Cerebellar cortex (tissue), 1 donor: ENCODE measurements around the gene VSX1.
A peak's percentile ranks its signal among the peaks of the same experiment; 100 is the strongest.

ENCODE experiments used
- DNase-seq: peaks from one replicate; pipeline ENCODE4 v3.0.0-alpha.2; 2015; ENCODE audit warnings: low spot score

VSX1 gene

DNA sequence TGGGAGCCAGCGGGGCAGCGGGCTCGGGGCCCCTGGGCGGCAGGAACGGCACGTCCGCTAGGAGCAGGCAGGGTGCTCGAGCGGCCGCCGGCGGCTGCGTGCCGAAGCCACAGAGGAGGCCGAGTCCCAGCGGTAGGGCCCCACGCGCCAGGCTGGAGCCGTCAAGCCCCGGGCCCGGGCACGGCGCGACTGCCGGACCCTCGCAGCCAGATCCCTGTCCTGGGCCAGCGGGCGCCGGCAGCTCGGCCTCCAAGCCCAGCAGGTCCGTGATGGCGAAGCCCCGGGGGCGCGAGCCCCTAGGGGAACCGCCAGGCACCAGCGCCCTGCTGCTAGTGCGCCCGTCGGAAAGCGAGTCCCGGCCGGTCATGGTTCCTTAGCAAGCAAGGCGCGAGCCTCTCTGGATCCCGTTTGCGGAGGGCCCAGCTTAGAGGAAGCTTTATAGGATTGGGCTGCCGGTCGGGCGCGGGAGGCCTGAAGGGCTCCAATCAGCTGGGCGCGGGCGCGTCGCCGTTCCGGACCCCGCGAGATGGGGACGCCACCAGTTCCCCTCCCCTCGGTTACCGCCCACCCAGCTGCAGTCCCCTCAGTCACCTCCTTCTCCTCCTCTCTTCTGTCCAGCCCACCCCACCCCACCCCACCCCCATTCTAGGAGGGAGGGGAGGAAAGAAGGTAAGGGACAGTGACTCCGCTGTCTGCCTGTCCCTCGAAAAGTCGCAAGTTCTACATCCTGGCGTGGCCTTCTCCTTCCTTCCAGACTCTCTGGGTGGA, at the start of gene VSX1:
VSX1 (minus strand) TSS at position 412 of the 768 bp plus-strand sequence; CDS start at position 367, 45 bp downstream.
- no peak for DNase-seq

DNA sequence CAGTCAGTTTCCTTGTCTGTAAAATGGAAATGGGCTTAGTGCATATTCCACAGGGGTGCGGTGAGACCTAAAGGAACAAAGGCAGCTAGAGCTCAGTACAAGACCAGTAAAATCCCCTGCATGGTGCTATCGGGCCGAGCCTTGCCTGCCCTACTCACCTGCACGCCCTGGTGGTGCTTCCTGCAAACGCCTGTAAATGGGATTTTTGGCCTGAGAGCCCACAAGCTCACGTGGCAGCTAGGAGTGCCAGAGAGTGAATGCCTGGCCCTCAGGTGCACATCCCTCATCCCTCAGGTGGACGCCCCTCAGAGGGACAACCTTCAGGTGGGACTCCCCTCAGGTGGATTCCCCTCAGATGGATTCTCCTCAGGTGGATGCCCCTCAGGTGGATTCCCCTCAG, 48.0 kb upstream of the VSX1 start:
- DNase-seq = no peak

DNA sequence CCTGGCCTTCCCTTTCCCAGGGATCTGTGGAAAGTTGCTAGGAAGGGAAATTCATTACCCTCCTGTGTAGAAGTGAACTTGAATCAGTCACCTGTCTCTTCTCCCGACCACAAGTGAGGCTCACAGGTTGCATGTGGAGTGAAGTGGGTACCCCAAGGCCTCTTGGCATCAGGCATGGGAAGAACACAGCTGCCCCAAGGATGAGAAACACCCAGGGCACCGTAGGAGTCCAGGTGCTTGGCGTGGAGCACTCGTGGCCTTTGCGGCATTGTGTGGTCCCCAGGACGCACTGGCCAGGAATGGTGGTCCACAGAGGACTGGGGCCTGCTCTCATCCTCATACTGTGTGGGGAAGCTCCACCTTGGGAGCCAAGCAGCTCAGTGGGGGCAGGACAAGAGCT, 47.5 kb upstream of the VSX1 start:
- no peak for DNase-seq

DNA sequence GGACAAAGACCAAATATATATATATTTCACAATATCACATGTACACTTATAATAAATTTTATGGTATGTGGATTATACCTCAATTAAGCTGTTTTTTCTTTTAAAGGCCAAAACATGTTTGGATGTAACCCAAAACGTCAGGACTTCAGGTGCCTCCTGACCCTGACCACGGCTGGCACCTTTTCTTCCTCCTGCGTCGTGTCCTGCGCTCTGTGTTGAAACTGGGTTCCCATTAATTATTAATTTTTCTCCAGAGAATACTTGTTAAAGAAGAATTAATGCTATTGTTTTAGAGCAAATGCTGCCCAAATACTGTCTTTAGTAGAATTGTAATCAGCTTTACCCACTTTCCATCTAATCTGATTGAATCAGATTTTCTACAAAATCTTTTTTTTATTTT, 46.7 kb upstream of the VSX1 start:
- no peak for DNase-seq

DNA sequence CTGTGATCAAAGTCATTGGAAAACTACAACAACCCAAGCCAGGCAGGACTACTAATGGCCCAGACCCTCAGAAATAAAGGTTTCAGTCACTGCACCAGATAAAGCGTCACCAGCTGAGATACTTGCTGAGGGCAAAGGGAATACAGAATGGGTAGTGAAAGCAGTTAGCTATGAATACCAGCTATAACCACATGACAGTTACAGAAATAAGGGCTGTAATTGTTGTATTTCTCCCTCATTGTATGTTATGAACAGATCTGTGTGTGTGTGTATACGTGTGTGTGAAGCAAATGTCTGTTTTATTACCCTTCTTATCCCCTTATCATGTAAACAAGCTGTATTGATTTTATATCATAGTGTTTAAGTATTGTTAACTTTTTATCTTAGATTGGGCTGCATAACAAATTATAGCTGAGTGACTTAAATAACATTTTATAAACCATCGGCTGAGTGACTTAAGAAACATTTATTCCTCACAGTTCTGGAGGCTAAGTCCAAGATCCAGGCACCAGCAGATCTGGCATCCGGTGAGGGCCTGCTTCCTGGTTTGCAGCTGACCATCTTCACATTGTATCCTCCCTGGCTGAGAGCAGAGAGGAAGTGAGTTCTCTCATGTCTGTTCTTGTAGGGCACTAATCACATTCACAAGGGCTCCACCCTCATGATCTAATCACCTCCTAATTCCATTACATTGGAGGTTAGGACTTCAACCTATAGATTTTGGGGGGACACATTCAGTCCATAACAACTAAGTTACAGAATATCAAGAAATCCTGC, 46.0 kb upstream of the VSX1 start:
- DNase-seq = no peak

DNA sequence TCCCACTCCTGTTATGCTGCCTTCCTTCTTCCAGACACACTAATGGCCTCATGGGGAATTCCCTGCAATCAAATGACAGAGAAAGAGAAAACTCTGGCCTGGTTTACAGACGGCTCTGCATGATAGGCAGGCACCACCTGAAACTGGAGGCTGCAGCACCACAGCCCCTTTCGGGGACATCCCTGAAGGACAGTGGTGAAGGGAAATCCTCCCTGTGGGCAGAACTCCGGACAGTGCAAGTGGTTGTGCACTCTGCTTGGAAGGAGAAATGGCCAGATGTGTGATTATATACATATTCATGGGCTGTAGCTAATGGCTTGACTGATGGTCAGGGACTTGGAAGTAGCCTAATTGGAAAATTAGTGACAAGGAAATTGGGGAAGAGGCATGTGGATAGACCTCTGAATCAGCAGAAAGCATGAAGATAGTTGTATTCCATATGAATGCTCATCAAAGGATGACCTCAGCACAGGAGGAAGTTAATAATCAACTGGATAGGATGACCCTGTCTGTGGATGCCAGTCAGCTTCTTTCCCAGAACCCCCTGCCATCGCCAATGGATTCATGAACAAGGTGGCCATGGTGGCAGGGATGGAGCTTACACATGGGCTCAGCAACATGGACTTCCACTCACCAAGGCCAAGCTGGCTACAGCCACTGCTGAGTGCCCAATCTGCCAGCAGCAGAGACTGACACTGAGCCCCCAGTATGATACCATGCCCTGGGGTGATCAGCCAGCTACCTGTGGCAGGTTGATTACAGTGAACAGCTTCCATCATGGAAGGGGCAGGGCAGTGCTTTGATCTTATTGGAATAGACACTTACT, 44.5 kb upstream of the VSX1 start:
- DNase-seq = no peak

DNA sequence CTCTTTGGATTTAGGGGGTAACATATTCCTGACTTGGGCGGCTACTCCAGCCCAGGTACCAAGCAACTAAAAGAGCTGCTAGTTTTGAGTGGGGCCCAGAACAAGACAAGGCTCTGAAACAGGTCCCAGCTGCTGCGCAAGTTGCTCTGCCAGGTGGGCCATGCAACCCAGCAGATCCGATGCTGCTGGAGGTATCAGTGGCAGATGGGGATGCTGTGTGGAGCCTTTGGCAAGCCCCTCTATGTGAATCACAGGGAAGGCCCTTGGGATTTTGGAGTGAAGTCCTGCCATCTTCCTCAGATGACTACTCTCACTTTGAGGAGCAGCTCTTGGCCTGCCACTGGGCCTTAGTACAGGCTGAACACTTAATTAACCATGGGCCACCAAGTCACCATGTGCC, 43.7 kb upstream of the VSX1 start:
- DNase-seq = no peak

DNA sequence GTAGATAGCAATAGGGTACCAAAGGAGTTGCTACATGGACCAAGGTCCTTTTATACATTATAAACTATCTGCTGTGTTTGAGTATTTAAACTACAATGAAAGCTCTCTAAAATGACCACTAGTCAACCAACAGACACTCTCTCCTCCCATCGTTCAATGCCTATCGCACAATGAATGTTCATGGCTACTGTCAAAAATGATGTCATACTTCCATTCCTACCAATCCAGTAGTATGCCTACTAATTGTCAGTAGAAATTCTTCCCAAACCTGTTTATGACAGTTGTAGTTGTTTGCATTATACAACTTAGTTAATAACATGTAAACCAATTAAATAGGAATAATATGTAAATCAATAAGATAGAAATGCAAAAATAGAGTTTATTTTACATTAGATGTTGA, 39.0 kb upstream of the VSX1 start:
- DNase-seq = no peak

DNA sequence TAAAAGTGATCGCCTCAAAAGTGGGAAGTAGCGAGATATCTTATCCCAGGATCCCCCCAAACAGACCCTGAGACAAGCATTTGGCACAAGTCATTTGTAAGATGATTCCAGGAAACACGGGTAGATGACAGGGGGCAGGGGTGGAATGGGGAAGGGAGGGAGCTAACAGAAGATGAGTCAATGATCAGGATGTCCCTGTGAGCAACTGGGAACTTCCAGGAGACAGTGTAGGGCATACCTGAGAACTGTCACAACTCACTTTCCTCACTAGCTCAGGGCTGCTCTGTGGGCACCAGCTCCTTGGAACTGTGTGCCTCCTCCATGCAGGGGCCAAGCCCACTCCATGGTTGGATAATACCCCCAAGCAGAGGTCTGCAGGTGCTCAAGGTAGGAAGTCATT, 38.5 kb upstream of the VSX1 start:
- no peak for DNase-seq

DNA sequence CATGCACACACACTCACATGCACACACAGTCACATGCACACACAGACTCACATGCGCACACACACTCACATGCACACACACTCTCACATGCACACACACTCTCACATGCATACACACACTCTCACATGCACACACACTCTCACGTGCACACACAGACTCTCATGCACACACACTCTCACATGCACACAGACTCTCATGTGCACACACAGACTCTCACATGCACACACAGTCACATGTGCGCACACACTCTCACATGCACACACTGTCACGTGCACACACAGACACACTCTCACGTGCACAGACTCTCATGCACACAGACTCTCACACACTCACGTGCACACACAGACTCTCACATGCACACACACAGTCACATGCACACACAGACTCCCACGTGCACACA, 36.6 kb upstream of the VSX1 start:
- no peak for DNase-seq

DNA sequence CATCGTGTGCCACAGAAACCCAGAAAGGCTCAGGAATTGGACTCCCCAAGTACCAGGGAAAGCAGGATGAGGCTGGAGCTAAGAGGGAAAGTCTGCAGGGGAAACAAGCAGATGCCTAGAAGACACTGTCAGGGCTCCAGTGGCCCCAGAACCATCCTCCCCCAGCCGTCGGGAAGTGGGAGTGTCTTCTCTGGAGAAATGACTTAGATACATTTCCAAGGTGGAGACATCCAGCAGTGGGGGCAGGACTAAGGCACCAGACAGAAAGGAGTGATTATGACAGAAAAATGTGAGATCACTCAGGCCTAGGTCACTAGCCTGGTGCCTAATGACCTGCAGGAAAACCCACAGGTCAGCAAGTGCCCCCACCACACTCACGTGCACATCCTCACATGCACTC, 36.0 kb upstream of the VSX1 start:
- DNase-seq = no peak

DNA sequence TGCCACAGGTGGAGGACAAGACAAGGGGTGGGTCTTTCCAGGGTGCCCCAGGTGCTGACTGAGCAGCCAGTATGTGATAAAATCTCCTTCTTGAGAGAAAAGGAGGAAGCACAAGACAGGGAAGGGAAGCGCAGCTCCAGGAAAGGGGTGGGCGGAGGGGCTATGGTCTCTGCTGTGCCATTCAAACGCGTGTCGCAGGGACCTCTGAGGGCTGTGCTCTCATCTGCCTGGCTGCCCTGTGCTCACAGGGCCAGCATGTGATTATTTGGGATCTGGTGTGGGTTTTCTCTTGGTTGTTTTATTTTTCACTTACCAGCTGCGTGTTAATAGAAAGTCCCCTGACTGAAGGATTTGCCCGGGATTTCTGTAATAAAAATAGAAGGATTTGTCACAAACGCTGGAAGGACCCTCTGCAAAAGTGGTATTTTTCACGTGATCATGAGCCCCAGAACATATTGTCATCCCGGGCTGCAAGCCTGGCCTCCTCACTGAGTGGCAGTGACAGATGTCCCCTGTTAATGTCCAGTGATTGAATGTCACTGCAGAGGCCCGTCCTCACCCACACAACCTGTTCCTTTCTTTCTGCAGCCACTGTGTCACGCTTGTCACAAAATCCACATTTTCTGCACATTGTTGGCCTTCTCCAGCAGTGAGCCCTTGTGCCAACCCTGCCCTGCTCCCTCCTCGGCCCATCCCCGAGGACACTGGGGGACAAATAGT, 35.0 kb upstream of the VSX1 start:
- DNase-seq = peak; percentile 88

DNA sequence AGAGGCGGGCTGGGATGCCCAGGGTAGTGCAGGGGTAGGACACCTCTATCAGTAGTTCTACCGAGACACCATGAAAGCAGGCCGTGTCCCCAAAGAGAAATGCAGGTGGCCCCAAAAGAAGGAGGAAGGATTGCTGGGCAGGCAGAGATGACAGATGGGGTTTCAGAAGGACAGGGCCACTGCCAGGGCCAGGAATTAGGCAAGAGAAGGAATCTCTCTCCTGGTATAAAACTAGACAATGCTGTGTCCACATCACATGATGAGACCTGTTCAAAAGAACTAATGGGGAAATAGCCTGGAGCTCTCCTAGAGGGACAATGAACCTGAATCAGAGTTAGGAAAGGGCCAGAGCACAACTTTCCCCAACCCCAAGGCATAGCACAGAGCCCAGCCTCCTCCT, 21.6 kb upstream of the VSX1 start:
- peak; percentile 71 for DNase-seq

DNA sequence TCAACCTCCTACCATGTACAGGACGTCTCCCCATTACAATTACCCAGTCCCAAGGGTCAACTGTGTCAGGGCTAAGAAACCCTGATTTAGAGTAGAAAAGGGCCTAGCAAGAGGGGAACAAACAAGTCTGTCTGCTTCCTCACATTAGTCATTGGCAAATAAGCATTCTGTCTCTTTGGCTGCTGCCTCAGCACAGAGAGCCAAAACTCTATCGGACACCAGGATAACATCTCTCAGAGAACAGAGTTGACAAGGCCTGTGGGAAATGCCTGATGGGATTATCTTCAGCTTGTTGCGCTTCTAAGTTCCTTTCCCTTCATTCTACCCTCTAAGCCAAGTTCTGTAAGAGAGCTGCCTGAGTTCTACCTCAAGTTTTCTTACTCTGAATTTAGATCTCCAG, 19.0 kb upstream of the VSX1 start:
- DNase-seq = peak; percentile 85

DNA sequence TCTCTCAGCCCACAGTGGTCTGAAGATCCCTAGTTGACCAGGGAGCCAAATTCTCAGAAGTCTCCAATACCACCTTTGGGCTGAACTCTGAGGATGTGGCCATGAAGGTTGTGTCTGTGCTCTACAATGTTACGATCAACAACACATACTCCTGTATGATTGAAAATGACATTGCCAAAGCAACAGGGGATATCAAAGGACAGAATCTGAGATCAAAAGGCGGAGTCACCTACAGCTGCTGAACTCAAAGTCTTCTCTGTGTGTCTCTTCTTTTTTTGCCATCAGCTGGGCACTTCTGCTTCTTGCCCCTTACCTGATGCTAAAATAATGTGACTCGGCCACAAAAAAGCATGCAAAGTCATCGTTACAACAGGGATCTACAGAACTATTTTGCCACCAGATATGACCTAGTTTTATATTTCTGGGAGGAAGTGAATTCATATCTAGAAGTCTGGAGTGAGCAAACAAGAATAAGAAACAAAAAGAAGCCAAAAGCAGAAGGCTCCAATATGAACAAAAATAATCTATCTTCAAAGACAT, 17.7 kb upstream of the VSX1 start:
- no peak for DNase-seq

DNA sequence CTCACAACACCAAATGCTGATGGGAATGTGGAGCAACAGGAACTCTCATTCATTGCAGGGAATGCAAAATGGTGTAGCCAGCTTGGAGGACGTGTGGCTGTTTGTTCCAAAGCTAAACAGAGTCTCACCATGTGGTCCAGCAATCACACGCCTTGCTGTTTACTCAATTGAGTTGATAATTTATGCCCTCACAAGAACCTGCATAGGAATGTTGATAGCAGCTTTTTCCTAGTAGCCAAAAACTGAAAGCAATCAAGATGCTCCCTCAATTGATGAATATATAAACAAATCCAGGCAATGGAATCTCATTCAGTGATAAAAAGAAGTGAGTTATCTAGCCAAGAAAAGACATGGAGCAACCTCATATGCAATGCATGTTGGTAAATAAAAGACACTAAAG, 15.6 kb upstream of the VSX1 start:
- no peak for DNase-seq

DNA sequence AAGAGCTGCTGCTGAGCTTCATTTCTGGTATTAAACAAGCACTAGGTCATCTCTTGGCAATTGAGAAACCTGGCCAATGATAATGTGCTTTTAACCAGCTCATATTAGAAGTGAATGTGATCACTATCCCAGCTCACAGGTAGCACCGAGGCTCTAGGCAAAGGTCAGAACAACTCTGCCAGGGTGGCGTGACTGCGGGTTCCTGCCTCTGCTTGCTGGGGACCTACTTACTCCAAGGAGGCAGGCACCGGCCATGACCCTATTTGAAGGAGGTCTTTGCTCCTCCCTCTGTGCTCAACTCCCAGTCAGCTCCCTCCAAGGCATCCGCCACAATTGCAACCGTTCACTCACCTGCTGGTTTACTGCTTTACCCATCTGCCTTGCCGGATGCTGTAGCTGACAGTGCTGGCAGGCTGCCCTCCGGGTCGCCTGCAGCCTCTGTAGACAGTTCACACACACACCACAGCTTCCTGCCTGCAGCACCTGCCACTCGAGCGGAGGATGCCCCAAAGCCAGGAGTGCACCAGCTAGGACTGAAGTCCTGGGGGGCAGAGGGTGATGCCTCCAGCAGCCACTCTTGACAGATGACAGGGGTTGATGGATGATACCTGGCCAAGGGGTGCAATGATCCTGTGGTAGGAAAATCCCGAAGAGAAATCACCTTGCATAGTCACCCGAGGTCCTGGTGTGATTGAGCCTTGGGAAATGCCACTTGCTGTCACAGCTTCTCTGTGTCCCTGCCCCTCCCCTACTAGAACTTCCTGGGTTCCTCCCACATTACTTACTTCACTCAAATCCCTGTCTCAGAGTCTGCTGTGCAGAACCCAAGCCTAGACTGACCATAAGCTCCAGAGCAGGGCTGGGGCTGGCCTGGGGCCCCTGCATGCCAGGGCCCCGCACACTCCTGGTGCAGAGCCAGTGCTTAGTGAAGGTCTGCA, 8.8 kb upstream of the VSX1 start:
- peak; percentile 37 for DNase-seq

DNA sequence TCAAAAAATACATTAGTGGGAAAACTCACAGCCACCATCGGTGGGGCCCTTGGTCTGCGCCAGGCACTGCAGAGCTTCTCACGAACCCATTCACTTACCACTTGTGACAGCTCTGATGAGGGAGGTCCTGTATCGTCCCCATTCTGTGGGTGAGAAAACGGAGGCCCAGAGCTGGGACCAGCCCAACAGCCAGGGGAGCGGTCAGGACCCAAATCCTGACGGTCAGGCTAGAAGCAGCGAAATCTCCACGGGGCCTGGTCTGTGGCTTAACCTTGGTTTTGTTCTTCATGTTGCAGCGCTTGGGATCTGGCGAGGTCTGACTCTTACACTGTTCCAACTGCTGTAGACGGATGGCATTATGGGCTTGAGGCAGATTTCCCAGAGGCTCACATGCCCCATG, 7.7 kb upstream of the VSX1 start:
- DNase-seq = no peak

DNA sequence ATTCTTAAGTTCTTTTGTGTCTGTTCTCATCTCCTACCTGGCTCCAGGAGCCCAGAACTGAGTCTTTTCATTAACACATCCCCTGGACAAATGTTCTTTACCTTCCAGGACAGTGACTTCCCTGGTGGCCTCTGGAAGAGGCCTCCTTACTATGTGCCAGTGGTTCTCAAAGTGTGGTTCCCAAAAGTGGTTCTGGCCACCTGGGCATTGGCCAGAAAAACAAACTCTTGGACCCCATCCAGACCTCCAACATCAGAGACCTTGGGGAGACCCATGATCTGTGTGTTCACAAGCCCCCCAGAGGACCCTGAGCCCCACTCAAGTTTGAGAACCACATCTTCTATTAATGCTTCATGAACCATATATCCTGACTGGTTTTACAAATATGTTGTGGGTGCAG, 7.2 kb upstream of the VSX1 start:
- DNase-seq = no peak

DNA sequence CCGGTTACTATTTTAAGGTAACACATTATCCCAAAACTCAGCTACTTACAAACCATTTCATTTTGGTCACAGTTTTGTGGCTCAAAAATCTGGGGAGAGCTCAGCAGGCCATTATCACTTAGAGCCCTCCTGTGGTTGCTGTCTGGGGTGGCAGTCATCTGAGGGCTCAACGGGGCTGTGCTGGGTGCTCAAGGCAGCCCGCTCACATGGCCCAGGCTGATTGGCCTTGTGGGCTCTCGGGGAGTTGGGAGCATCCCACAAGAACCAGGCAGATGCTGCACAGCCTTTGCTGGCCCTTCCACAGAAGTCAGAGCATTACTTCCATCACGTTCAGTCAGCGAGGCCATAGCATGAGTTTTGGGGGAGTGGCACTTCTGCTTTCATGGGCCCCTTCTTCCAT, 6.3 kb upstream of the VSX1 start:
- DNase-seq = no peak
